Kidney glomerular epithelial cell (primary cell): ENCODE results near the gene AQP12A.

ENCODE experiments used
- DNase-seq: peaks from one replicate; lab custom pipeline; 2025; lab: John Stamatoyannopoulos, UW

The AQP12A gene

GRCh38 chr2:240723851-240724250, 32.2 kb downstream of the AQP12A start:
- DNase-seq = no peak

- DNase-seq = no peak
These were observed 32.8 kb downstream of the AQP12A start for GRCh38 chr2:240724431-240724830.

- DNase-seq = no peak
These were observed 33.6 kb downstream of the AQP12A start for GRCh38 chr2:240725266-240725665.

- no peak for DNase-seq
These were observed 34.0 kb downstream of the AQP12A start for GRCh38 chr2:240725671-240726070.

- DNase-seq = no peak
These were observed 35.2 kb downstream of the AQP12A start for GRCh38 chr2:240726876-240727275.

GRCh38 chr2:240727439-240727838, 35.8 kb downstream of the AQP12A start:
- DNase-seq = no peak

- DNase-seq = no peak
These were observed 36.2 kb downstream of the AQP12A start for GRCh38 chr2:240727913-240728312.

- DNase-seq = no peak
These were observed 36.7 kb downstream of the AQP12A start for GRCh38 chr2:240728361-240728760.

GRCh38 chr2:240728827-240729226, 37.2 kb downstream of the AQP12A start:
- DNase-seq = no peak

- DNase-seq = no peak
These were observed 39.0 kb downstream of the AQP12A start for GRCh38 chr2:240730501-240731177.

GRCh38 chr2:240731178-240731545, 39.5 kb downstream of the AQP12A start:
- no peak for DNase-seq

- no peak for DNase-seq
These were observed 40.5 kb downstream of the AQP12A start for GRCh38 chr2:240732184-240732583.

GRCh38 chr2:240732911-240733622, 41.4 kb downstream of the AQP12A start:
- no peak for DNase-seq

GRCh38 chr2:240733803-240734495, 42.3 kb downstream of the AQP12A start:
- DNase-seq = no peak

- no peak for DNase-seq
These were observed 43.1 kb downstream of the AQP12A start for GRCh38 chr2:240734756-240735155.

- no peak for DNase-seq
These were observed 43.8 kb downstream of the AQP12A start for GRCh38 chr2:240735476-240735875.

- no peak for DNase-seq
These were observed 44.9 kb downstream of the AQP12A start for GRCh38 chr2:240736281-240737250.

- no peak for DNase-seq
These were observed 45.8 kb downstream of the AQP12A start for GRCh38 chr2:240737512-240737911.

GRCh38 chr2:240737958-240738357, 46.3 kb downstream of the AQP12A start:
- no peak for DNase-seq

GRCh38 chr2:240739797-240740196, 48.1 kb downstream of the AQP12A start:
- DNase-seq = no peak

- DNase-seq = no peak
These were observed 49.4 kb downstream of the AQP12A start for GRCh38 chr2:240741091-240741490.

- no peak for DNase-seq
These were observed 51.0 kb downstream of the AQP12A start for GRCh38 chr2:240742602-240743095.
